ENCODE data around the gene ATP8B4.
"Not testable (repeated sequence)": the region's sequence is repeated elsewhere in the genome, so short reads cannot be mapped to it uniquely, and the experiment has no call there.

The ATP8B4 gene

DNA sequence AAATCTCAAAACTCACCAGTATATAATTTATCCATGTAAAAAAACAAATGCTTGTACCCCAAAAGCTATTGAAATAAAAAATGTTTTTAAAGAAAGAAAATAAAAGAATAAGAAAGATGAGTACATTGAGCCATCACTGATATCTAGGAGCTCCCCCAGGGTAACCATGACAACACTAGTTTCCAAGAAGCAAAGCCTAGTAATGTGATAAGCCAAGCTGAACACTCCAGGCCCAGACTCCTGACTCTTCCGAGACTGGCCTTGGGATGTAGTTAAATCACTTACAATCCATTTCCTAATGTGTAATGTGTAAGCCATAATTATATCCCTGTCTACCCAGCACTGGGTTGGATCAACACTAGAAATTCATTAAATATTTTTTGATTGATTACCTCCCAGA lies 21.1 kb upstream of the ATP8B4 start:
- no peak for DNase-seq

DNA sequence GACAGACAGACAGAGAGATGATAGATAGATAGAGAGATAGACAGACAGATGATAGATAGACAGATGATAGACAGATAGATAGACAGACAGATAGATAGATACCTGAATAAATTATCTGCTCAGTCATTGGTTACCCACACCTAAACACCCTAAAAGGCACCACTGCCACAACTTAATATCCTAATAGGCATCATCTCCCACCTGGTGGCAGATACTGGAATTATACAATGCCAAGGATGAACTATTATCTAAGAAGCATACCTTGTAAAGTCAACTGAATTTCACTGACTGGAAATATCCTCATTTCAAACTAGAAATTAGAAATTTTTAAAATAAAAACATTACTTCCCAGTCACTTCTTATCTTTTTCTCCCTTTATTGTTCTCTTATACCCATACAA lies 19.4 kb upstream of the ATP8B4 start:
- no peak for DNase-seq

DNA sequence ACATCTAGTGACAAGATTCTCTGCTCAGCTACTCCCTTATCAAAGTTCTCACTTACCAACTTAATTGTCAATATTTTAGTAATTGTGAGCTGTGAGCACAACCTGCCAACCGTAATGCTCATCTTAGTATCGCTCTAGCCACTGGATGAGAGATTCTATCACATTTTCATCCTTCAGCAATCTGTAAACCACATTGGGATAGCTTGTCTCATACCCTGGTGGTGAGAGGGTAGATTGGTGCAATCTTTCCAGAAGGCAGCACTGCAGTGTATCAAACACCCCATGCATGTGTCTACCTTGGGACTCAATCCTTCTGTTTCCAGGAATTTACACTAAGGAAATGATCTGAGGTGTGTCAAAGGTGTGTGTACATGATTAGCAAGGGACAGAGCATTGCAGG lies 18.9 kb upstream of the ATP8B4 start:
- DNase-seq: no peak

DNA sequence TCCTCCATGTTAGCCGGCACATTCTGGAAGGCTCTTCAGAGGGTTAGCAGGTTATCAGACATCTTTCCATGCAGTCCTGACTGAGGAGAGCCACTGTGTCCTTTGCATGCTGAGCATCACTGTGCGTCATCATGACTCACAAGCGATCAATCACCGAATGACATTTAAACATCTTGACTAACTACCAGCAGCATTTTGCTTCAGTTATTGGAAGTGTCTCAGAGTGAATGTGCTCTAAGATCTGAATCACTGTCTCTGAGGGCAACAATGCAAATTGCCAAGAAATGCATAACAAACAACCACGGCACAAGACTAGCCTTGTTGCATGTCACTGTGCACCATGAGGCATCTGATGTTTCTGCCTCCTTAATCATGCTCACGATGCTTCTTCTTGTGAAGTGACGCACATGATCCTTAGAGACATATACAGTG lies 18.3 kb upstream of the ATP8B4 start:
- no peak for DNase-seq

DNA sequence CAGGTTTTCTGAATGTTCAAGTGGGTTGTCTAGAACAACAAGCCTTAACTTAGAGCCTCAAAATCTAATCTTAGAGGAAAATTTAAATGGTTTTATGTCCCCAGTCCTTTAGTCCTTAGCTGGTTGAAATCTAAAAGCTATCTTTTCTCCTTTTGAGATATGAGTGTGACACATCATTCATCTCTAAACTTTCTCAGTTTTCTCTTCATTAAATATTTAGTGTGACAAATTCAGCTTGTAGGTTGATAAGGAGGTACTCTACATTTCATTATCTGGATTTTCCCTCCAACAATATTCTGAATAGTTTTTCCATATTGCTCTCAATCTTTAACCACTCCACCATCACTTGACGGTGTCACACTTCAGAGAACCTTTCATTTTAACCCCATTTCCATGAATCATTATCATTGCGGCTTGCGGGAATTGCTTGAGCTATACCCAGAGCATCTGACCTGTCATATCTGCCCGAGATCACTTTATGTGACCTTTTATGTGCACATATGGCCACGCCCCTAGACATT lies 16.1 kb upstream of the ATP8B4 start:
- DNase-seq: no peak

DNA sequence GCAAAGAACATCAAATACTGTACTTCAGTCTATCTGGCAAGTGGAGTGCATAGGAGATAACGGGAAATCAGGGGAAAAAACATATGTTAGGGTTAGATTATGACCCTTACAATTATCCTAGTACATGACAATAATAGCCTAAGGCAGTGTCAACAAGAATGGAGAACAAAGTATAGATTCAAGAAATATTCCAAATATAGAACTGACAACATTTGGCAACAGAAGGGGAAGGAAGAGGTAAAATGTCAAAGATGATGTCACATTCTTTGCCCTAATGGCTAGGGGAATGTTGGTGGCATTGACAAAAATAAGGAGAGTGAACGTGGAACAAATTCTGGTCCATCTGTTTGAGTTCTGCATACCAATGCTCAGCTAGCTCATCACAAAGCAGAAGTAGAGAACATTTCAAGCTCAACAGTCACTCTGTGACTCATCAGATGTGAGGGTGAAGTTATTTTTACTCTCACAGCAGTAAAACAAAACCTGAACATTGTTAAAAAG lies 15.5 kb upstream of the ATP8B4 start:
- DNase-seq: no peak

DNA sequence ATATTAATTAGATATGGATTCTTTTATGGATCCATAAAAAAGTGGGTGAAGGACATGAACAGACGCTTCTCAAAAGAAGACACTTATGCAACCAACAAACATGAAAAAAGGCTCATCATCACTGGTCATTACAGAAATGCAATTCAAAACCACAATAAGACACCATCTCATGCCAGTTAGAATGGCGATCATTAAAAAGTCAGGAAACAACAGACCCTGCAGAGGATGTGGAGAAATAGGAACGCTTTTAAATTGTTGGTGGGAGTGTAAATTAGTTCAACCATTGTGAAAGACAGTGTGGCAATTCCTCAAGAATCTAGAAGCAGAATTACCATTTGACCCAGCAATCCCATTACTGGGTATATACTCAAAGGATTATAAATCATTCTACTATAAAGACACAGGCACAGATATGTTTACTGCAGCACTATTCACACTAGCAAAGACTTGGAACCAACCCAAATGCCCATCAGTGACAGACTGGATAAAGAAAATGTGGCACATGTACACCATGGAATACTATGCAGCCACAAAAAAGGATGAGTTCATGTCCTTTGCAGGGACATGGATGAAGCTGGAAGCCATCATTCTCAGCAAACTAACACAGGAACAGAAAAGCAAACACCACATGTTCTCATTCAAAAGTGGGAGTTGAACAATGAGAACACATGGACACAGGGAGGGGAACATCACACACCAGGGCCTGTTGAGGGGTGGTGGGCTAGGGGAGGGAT lies 13.4 kb upstream of the ATP8B4 start:
- not testable (repeated sequence) for DNase-seq

DNA sequence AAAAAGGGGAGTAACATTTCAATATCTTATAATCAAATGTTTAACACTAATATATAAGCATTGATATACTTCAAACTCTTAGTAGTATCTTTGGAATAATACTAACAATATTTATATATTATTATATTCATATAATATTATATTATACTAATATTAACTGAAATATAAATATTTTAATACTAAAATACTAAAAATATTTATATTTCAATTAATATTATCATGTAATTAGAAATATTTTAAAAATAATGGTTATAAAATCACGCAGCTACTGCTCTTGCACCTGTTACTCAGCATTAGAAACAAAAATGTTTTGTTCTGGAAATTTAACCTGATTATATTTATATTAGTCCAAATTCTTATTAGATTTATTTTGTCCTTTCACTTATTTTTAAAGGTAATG lies 12.6 kb upstream of the ATP8B4 start:
- no peak for DNase-seq

DNA sequence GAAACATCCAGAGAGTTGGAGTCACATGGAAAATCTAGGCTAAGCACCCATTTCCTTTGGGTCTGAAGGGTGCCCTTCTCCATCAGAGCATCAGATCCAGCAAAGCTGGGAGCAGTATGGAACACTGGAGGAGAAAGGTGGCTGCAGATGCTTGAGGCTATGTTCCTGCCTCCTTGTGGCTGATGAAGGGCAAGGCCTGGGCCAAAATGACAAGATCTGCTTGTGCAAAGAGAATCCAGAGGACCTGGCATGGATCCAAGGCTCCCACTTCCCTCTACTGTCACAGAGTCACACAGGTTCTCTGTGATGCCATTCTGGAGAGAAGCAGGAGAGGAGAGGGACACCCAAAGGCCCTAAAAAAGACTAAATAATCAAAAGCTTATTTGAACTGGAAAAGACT lies 9.2 kb upstream of the ATP8B4 start:
- no peak for DNase-seq

DNA sequence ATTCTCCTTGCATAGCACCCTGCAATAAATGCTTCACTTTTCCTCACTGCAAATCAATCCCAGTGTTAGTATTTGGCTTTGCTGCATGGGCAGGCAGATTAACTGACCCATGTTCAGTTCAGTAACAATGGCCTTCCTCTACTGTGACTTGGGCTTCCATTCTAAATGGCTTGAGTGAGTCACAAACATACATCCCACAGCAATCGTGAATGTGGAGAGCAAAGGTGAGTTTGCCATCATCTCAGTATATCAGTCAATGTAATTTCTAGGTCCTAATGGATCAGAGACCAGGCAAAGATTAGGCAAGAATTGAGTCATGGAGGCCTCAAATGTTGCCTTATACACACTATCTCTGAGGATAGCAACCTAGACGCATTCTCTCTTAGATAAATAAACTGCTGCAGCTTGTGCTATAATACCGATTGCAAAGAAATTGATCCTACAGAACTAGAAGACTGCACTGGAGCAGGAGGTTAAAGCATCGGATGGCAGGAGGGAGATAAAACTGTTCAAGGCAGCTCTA lies 8.3 kb upstream of the ATP8B4 start:
- DNase-seq: no peak

DNA sequence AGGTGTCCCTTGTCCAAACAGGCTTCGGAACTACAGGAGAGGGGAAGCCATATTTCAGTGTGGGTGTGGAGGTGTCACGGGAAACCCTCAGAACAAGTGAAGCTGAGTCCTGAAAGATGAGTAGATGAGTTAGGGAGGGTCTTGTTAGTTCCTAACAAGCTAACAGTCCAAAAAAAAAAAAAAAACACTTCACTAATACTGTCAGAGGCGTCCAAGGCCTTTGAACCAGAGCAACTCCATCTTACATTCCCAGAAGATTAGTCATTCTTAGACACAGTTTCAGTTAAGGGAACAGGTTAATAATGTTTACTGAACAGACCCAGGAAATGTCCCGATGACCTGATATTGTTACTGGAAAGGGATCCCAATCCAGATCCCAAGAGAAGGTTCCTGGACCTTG lies 7.0 kb upstream of the ATP8B4 start:
- DNase-seq: no peak

DNA sequence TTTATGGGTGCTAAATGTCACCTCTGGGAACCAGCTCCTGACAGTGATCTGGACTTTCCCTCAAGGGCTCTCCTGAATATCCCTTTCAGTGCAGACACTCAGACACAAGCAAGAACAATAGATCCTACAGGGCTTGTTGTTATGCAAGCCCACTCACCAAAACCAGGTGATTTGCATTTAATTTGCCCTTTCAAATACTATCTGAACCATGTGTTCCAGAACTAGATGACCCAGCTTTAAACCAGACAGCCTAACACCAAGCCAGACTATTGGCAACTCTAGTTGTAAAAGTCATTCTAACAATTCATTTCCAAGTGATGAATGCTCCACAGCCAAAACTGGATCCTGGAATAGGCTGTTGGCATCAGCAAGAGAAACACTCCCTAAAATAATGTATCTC lies 5.6 kb upstream of the ATP8B4 start:
- no peak for DNase-seq

DNA sequence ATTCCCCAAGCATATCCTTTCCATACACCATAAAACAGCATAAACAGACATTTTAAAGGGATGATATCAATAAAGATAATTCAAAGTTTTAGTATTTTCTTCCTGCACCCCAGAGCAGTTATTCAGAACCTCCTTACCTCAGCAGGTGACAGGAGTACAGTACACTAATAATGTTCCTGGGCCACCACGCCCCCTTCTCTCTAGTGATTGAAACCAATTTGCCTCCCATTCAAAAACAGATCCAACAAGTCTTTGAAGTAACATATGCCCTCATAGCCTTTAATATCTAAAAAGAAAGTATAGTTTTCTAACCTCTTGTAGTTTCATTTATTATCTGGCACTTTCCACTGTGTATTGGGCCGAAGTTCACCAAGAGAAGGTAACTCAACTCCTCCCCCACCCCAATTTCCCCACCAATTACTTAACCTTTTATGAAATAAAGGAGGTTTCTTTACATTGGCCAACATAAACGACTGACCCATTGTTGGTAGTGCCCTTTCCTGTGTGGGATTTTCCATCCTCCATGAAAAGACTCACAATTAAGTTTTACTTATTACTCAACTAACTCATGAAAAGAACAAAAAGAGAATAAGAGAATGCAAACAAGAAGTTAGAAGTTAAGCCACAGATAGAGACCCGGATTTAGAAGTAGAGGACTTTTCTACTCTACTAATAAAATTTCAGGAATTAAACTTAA lies 5.0 kb upstream of the ATP8B4 start:
- no peak for DNase-seq

DNA sequence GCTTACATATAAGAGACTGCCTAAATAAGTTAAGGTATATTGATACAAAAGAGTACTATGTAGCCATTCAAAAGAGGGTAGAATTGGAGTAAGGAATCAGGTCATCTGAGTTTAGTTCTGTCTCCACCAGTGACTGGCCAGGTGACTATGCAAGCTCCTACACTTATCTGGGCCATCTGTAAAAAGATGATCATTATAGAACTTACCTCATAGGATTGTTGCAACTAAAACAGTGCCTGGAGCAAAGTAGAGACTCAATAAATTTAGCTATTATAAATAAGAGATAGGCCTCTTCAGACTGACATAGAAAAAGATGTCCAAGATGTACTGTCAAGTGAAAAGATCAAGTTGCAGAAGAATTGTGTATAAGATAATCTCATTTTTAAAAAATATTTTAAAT lies 1.7 kb upstream of the ATP8B4 start:
- DNase-seq: no peak

DNA sequence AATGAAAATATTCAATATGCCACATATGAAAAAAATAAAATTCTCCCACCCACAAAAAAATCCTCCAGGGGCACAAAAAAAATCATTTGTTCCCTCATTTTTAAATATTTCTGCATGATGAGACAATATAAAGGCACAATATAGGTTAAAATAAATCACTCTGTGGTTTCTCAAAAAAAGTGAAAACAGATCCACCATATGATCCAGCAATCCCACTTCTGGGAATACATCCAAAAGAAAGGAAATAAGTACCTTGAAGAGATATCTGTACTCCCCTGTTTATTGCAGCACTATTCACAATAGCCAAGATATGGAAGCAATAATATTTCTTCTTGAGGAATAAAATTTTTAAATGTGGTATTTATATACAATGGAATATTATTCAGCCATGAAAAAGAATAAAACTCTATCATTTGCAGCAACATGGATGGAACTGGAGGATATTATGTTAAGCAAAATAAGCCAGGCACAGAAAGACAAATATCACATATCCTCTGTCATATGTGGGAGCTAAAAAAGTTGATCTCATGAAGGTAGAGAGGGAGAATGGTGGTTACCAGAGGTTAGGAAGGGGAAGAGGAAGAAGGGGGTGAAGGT lies 1.5 kb downstream of the ATP8B4 start:
- no peak for DNase-seq

DNA sequence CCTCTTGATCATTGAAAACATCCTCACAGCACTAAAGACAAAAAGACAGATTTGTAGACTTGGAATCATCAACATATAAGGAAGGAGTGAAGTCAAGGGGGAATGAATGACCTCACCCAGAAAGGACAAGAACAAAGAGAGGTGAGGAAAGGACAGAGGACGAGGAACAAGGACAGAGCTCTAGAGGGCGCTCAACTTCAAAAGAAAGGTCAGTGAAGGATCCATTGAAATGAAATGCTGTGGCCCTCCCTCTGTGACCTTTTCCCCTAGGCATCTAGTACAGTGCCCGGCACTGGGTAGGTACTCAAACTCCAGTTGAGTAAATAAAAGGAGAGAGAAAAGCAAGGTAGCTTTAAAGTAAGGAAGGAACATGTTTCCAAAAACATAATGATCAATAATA lies 2.6 kb downstream of the ATP8B4 start:
- no peak for DNase-seq

DNA sequence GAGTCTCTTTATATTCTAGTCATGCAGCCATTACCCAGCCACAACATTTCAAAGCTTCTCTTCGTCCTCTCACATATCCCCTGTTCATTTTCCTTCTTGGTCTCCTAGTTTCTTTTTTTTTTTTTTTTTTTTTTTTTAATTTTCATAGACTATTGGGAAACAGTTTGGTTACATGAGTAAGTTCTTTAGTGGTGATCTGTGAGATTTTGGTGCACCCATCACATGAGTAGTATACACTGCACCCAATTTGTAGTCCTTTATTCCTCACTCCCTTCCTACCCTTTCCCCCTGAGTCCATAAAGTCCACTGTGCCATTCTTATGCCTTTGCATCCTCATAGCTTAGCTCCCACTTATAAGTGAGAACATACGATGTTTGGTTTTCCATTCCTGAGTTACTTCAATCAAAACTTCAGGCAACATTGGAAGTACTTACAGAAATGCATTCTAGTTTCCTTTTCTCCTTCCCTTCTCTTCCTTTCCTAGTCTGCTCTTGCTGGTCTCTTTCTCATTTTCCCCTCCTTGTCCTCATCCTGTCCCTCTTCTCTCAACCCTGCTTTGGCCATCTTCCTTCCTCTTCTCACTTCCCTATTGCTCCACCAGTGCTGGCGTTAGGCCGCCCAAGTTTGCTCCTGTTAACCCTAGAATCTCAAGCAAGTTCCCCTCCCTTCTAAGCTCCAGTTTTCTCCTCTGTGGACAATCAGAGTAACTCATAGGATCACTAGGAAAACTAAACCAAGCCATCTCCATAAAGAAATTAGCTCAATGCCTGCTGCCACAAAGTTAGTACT lies 4.8 kb downstream of the ATP8B4 start:
- DNase-seq: no peak

DNA sequence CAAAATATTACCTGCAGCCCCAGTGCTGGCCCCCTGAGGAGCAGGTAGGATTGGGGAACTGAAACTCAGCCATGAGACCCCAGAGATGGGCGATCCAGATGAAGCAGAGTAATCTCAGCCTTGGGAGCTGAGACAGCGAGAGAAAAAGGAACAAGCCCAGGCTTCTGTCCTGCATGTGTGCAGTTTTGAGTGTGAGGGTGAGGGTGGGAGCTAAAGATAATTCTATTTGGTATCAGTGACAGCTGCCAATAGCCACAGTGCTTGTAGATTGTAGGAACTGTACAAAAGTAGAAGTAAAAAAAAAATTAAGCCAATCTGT lies 5.9 kb downstream of the ATP8B4 start:
- DNase-seq: no peak

DNA sequence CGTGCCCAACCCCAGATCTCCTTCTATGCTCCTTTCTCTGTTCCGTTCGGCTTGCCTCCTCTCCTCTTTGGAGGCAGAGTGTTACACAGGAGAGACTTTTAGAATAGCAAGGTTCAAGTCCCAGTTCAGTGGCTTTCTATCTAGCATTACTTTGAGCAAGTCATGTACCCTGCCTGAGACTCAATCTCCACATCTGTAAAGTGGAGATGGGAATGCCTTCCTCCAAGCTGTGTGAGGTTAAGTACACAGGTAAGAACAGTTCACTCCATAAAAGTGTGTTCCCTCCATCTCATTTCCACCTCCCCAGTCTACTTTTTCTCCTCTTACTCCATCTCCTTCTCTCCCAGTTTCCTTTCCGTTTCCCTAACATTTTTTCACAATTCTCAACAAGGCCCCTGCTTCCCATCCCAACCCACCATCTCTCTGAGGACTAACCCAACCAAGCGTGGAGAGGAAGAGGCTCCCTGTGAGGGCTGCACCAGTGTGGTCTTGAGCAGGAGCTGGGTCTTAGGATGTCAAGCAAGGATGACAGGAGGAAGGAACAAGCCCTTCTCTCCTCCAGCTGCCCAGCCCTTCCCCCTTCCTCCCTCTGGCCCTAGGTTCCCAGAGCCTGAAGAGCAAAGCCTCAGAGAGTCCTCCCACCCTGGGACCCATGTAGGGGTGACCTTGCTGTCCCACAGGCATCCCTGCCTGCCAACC lies 6.4 kb downstream of the ATP8B4 start:
- no peak for DNase-seq

DNA sequence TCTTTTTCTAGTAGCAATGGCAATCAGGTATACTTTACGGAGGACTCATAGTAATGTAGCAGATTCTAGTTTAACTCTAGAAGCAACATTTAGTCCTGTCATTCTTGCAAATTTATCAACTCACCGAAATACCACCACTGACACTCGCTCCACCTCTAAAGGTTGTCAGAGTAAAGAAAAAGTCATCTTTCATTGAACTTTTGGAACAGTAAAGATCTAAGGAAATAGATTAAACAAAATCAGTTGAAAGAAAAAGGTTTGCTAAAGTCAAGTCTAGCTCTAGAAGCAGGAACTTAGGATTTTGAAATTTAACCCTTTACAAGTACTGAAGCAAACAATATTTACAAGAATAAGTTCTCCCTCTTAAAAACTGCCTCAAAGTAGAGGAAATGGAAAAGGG lies 8.7 kb downstream of the ATP8B4 start:
- DNase-seq: no peak

DNA sequence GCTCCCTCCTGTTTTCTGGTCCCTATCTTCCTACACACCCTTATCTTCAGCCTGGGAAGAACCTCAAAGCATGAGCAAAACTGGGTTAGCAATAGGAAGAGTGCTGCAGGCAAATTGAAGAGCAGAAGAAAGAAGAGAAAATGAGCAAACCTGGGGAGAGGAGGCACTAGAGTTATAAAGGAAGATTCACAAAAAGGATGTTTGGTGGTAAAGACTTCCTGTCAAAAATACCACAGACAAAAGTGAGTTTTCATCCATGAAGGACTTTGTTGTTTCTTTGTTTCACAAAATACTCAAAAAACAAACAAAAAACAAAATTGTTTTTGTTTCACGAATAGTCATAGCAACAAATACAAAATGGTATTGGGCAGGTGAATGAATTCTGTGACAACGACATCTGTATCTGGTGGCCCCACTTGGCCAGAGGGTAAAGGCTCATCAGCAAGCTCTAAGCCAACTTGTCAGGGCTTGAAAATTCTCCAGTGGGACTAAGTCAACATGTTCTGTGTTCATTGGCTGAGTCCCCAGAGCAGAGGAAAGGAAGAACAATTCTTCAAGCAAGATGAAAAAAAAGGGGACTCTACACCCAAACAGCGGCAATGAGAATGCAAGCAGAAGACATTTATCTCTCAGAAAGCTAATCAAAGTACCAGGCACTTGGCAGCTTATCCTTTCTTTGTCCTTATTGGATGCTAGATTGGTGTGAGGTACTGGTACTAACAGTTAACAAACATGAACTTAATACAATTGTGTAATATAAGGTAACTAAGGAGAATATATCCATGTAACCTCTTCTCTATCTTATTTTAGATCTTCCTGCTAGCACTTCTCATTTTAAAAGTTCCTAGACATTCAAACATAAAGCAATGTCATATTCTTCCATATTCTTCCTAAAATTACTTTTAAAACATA lies 9.7 kb downstream of the ATP8B4 start:
- DNase-seq: no peak

Measured in retina (tissue), 1 donor.